OCI-LY1 (cell line): ENCODE data around the gene CDC14B.

Source experiments
- CTCF ChIP-seq: fragments of 200-600 bp; sonication (generic), shearing (Covaris generic); IDR thresholded peaks from 2 replicates; pipeline ENCODE4 v1.5.1; 2017; ENCODE audit warnings: mild to moderate bottlenecking, antibody characterized with exemption, low read length, moderate library complexity, mixed read lengths
- EZH2 ChIP-seq: fragments of 200-600 bp; sonication (generic), shearing (Covaris generic); IDR thresholded peaks from 2 replicates; pipeline ENCODE4 v1.8.0; 2017; ENCODE audit warnings: borderline replicate concordance, mixed run types, mild to moderate bottlenecking, antibody characterized with exemption, low read length, moderate library complexity, mixed read lengths

GRCh38 chr9:96487949-96488348 is 131.7 kb downstream of the CDC14B start:
- TF ChIP-seq CTCF (no peak), EZH2 (no peak)
